Measurements from ENCODE around the gene MFGE8. TPM values are rescaled to one million over a fixed set of nuclear protein-coding genes. Genes with fewer than 3 reads are reported as not detected.

Gene MFGE8
- total and polyA plus RNA-seq, 4 experiments from 2014 or later: 5.1 to 102 (median 52.9) TPM

DNA sequence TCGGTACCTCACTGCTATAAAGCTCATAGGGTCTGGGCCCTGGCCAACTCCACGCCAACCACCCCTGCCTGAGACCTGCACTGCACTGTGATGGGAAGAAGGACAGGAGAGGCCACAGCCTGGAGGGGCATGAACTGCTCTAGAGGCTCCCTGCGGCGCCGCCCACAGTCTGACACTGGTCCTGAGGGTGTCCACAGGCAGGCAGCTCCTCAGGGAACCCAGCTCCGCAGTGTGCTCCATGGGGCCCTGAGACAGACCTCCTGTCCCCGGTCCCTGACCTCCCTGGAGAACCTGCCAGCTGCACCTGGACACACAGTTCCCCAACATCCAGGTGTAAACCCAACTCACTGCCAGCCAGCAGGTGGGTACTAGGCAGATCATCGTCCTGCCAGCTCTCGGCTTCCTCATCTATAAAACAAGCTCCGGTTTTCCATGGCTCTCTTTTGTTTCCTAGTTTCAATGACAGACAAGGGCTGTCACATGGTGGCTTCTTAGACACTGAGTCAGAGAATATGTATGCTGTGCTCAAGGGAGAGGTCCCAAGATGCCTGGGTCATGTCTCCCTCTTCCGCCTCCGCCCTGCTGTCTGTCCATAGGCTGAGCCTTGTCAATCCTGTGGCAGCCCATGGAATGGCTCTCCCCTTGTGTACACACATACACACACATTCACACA is 12.7 kb downstream of the MFGE8 start:
- Histone ChIP-seq H3K27me3 (ENCODE audit: insufficient read depth, low read length) (no peaks in the 10 kb centered on the region), H3K36me3 (ENCODE audit: insufficient read depth, low read length) (no peaks in the 10 kb centered on the region), H3K4me3 (ENCODE audit: low read length in 2 of 2) (no peak overlapping the region), H3K9me3 (ENCODE audit: control insufficient read depth in 1 of 2, low read length in 2 of 2) (no peaks in the 10 kb centered on the region), H3K27ac (ENCODE audit: low read depth, low read length) (no peak overlapping the region), H3K4me1 (ENCODE audit: insufficient read depth, low read length) (peaks cover 60% of the 10 kb centered on the region)
- ChIA-PET CTCF (ENCODE audit: partially characterized antibody) (interaction anchor here (0.8 to 1.6 kb wide), 3 partner anchors 11 to 262 kb away, joined by 3 to 4 read pairs (median 4); partner anchors contain the start of gene ISG20), POLR2A (ENCODE audit: partially characterized antibody) (no interaction called here)
- no peaks in the 10 kb centered on the region for H3K27me3 Mint-ChIP-seq
- no peaks in the 10 kb centered on the region for H3K9me3 Mint-ChIP-seq
- peaks cover 44 to 70% (median 56%) of the 10 kb centered on the region in 4 donors for H3K4me1 Mint-ChIP-seq
- H3K27ac Mint-ChIP-seq: peak overlapping the region in 6 of 7 donors; percentile 11 to 78 (median 56)
- no peak for DNase-seq
- H3K4me3 Mint-ChIP-seq: peak overlapping the region in 1 of 8 donors; percentile 8
- H3K36me3 Mint-ChIP-seq: peaks cover 3 to 10% of the 10 kb centered on the region in 2 donors
- intact Hi-C loops (cut with micrococcal nuclease): loop anchor here (5.0 kb wide), 2 partner anchors 433 to 437 kb away; partner anchors contain the start of genes MRPL46 and MRPS11

DNA sequence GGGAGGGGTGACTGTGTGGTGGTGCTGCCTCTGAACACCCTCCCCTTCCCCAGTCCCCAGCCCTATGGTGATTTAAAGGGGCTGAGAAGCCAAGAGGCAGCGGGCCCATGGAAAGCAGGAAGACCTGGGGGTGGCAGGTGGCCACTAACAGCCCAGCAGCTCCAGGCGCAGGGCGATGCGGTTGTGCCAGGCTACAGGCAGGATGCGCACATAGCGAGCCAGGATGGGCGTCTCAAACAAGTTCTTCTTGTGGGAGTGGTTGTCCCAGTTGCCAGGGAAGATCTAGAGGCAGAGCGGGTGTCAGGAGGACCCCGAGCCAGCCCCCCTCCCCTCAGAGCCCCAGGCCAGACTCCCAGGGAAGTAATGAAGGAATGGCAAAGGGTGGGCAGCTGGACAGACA is 13.9 kb downstream of the MFGE8 start:
- no peaks in the 10 kb centered on the region for H3K9me3 ChIP-seq (ENCODE audit: control insufficient read depth in 1 of 2, low read length in 2 of 2)
- H3K4me1 ChIP-seq (ENCODE audit: insufficient read depth, low read length): peaks cover 54% of the 10 kb centered on the region
- ChIA-PET CTCF (ENCODE audit: partially characterized antibody) (interaction anchor here (1.5 kb wide), 1 partner anchor 12 kb away, joined by 4 read pairs; no protein-coding TSS in a partner anchor), POLR2A (ENCODE audit: partially characterized antibody) (no interaction called here)
- no peak overlapping the region for H3K27ac ChIP-seq (ENCODE audit: low read depth, low read length)
- no peak overlapping the region for H3K4me3 ChIP-seq (ENCODE audit: low read length in 2 of 2)
- H3K36me3 Mint-ChIP-seq: peaks cover 3 to 8% of the 10 kb centered on the region in 2 donors
- intact Hi-C loops (cut with micrococcal nuclease): no loop called here
- H3K27me3 Mint-ChIP-seq: no peaks in the 10 kb centered on the region
- DNase-seq: no peak
- no peaks in the 10 kb centered on the region for H3K27me3 ChIP-seq (ENCODE audit: insufficient read depth, low read length)
- H3K4me1 Mint-ChIP-seq: peaks cover 34 to 63% (median 48%) of the 10 kb centered on the region in 4 donors
- H3K36me3 ChIP-seq (ENCODE audit: insufficient read depth, low read length): no peaks in the 10 kb centered on the region
- H3K9me3 Mint-ChIP-seq: no peaks in the 10 kb centered on the region
- peak overlapping the region in 3 of 7 donors; percentile 68 to 72 (median 72) for H3K27ac Mint-ChIP-seq
- H3K4me3 Mint-ChIP-seq: no peak overlapping the region

DNA sequence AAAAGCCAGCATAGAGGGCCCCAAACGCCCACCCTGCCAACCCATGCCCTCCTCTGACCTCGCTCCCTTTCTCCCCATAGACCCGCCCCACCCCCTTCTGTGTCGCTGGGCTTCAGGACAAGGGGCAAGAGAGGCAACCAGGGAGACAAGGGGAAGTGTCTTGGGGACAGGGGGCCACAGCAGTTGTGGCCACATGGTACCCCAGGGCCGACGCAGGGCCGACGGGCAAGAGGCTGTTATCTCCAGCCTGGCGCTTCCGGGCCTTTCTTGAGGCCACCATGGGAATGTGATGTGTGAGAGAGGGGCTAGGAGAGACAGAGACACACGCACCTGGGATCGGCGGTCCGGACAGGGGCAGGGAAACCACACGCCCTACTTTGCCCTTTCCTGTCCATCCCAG is 14.4 kb downstream of the MFGE8 start:
- Mint-ChIP-seq H3K27me3 (no peaks in the 10 kb centered on the region), H3K4me3 (no peak overlapping the region), H3K9me3 (no peaks in the 10 kb centered on the region), H3K36me3 (peaks cover 3 to 11% of the 10 kb centered on the region in 2 donors), H3K27ac (peak overlapping the region in 2 of 7 donors; percentile 23 to 68), H3K4me1 (peaks cover 34 to 63% (median 47%) of the 10 kb centered on the region in 4 donors)
- Histone ChIP-seq H3K4me3 (ENCODE audit: low read length in 2 of 2) (no peak overlapping the region), H3K27ac (ENCODE audit: low read depth, low read length) (no peak overlapping the region), H3K9me3 (ENCODE audit: control insufficient read depth in 1 of 2, low read length in 2 of 2) (no peaks in the 10 kb centered on the region), H3K27me3 (ENCODE audit: insufficient read depth, low read length) (no peaks in the 10 kb centered on the region), H3K4me1 (ENCODE audit: insufficient read depth, low read length) (peaks cover 54% of the 10 kb centered on the region), H3K36me3 (ENCODE audit: insufficient read depth, low read length) (no peaks in the 10 kb centered on the region)
- intact Hi-C loops (cut with micrococcal nuclease): no loop called here
- DNase-seq: no peak
- ChIA-PET CTCF (ENCODE audit: partially characterized antibody) (interaction anchor here (0.7 to 9.5 kb wide), 6 partner anchors 7 to 279 kb away, joined by 3 to 171 read pairs (median 4); partner anchors contain the start of gene ABHD2), POLR2A (ENCODE audit: partially characterized antibody) (interaction anchor here (1.9 kb wide), 1 partner anchor 275 kb away, joined by 5 read pairs; no protein-coding TSS in a partner anchor)

DNA sequence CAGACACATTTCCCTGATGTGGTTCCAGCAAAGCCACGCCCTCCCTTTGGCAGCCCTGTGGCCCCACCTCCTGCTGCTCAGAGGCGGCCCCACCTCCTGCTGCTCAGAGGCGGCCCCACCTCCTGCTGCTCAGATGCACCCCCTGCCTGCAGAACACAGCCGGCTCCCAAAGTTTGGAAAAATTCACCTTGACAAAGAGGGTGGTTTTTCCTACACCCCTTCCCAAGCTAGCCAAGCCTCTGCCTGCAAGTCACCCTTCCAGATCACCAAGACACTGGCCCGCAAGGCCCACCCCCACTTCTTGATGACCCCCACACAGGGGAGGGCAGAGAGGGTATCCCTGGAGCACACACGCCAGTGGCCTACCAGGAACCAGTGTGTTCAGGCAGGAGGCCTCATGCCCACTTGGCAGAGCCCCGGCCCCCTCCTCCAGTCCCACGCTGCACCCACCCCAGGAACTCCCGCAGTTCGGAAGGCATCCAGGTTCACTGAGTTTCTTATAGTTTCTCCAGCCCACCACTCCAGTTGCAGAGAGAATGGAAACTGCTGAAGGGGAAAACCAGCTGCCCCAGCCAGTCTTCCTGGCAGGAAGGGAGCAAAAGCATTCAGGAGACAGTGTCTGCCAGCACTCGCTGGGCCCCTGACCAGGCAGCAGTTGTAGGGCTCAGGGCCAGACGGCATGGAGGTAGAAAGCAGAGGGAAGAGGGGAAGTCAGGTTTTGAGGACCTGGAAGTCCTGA is 15.6 kb downstream of the MFGE8 start:
- H3K27ac ChIP-seq (ENCODE audit: low read depth, low read length): no peak overlapping the region
- Mint-ChIP-seq H3K9me3 (no peaks in the 10 kb centered on the region), H3K4me3 (peak overlapping the region; percentile 20 to 80 (median 58)), H3K27ac (peak overlapping the region; percentile 14 to 93 (median 67)), H3K4me1 (peaks cover 28 to 58% (median 45%) of the 10 kb centered on the region in 4 donors), H3K36me3 (peaks cover 6 to 13% of the 10 kb centered on the region in 2 donors), H3K27me3 (no peaks in the 10 kb centered on the region)
- H3K27me3 ChIP-seq (ENCODE audit: insufficient read depth, low read length): no peaks in the 10 kb centered on the region
- H3K36me3 ChIP-seq (ENCODE audit: insufficient read depth, low read length): no peaks in the 10 kb centered on the region
- ChIA-PET CTCF (ENCODE audit: partially characterized antibody) (interaction anchor here (0.6 to 9.5 kb wide), 14 partner anchors 8 to 347 kb away, joined by 3 to 171 read pairs (median 3); partner anchors contain the start of gene ABHD2), POLR2A (ENCODE audit: partially characterized antibody) (interaction anchor here (1.0 to 6.8 kb wide), 5 partner anchors 6 to 273 kb away, joined by 3 to 78 read pairs (median 4); partner anchors contain the start of gene ABHD2)
- peaks cover 43% of the 10 kb centered on the region for H3K4me1 ChIP-seq (ENCODE audit: insufficient read depth, low read length)
- no peaks in the 10 kb centered on the region for H3K9me3 ChIP-seq (ENCODE audit: control insufficient read depth in 1 of 2, low read length in 2 of 2)
- no peak overlapping the region for H3K4me3 ChIP-seq (ENCODE audit: low read length in 2 of 2)
- DNase-seq: peak; percentile 78 to 79 (median 78)
- intact Hi-C loops (cut with micrococcal nuclease): no loop called here

DNA sequence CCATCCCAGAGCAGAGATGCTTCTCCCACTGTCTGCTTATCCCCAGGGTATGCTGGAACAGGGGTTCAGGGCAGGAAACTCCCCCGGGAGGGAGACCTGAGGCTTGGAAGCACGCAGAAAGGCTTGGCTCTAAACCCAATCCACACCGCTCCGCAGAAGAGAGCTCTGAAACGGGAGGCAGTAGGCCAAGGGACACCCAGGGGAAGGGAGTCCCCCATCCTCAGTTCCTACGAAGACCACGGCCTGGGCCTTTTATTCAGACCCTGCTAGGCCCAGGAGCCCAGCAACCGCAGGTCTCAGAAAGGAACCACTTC is 16.1 kb downstream of the MFGE8 start:
- peaks cover 38% of the 10 kb centered on the region for H3K4me1 ChIP-seq (ENCODE audit: insufficient read depth, low read length)
- no peaks in the 10 kb centered on the region for H3K36me3 ChIP-seq (ENCODE audit: insufficient read depth, low read length)
- peak overlapping the region in 7 of 8 donors; percentile 30 to 80 (median 59) for H3K4me3 Mint-ChIP-seq
- H3K9me3 Mint-ChIP-seq: no peaks in the 10 kb centered on the region
- intact Hi-C loops (cut with micrococcal nuclease): no loop called here
- no peaks in the 10 kb centered on the region for H3K27me3 ChIP-seq (ENCODE audit: insufficient read depth, low read length)
- H3K27ac ChIP-seq (ENCODE audit: low read depth, low read length): no peak overlapping the region
- peak overlapping the region; percentile 14 to 93 (median 67) for H3K27ac Mint-ChIP-seq
- H3K4me1 Mint-ChIP-seq: peaks cover 28 to 55% (median 42%) of the 10 kb centered on the region in 4 donors
- H3K36me3 Mint-ChIP-seq: peaks cover 6 to 13% of the 10 kb centered on the region in 2 donors
- no peaks in the 10 kb centered on the region for H3K27me3 Mint-ChIP-seq
- ChIA-PET CTCF (ENCODE audit: partially characterized antibody) (interaction anchor here (0.6 to 9.5 kb wide), 12 partner anchors 9 to 348 kb away, joined by 3 to 171 read pairs (median 3); partner anchors contain the start of gene ABHD2), POLR2A (ENCODE audit: partially characterized antibody) (interaction anchor here (1.0 to 6.8 kb wide), 5 partner anchors 7 to 273 kb away, joined by 3 to 78 read pairs (median 4); partner anchors contain the start of gene ABHD2)
- H3K9me3 ChIP-seq (ENCODE audit: control insufficient read depth in 1 of 2, low read length in 2 of 2): no peaks in the 10 kb centered on the region
- no peak overlapping the region for H3K4me3 ChIP-seq (ENCODE audit: low read length in 2 of 2)
- no peak for DNase-seq

DNA sequence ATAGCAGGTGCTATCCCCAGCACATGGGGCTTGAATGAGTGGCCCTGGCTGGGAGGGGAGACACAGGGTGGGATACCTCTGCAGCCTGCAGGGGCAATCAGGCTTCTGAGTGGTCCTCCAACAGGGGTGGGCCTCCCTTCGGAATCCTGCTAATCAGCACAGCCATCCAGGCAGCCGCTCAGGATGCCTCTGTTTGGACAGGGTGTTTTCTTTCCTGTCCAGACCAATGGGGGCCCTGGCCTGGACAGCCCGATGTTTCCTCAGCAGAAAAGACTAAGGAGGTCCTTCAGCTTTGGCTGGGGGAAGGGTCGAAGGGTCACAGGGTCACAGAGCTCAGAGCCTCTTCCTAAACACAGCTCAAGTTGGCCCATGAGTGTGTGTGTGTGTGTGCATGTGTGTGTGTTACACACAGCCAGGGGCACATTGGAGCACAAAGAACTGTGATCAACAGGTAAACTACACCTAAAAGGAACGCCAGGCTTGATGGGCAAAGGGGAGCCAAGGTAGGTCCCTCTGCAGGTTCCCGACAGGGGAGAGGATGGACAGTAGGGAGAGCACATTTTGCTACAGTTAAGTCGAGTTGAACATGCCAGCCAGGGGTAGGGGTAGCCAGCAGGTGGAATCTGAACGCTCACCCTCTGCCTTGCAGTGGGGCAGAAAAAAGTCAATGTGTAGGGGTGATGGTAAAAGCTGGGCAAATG is 16.7 kb downstream of the MFGE8 start:
- Histone ChIP-seq H3K36me3 (ENCODE audit: insufficient read depth, low read length) (no peaks in the 10 kb centered on the region), H3K27me3 (ENCODE audit: insufficient read depth, low read length) (no peaks in the 10 kb centered on the region), H3K9me3 (ENCODE audit: control insufficient read depth in 1 of 2, low read length in 2 of 2) (no peaks in the 10 kb centered on the region), H3K4me3 (ENCODE audit: low read length in 2 of 2) (no peak overlapping the region), H3K27ac (ENCODE audit: low read depth, low read length) (no peak overlapping the region), H3K4me1 (ENCODE audit: insufficient read depth, low read length) (peaks cover 37% of the 10 kb centered on the region)
- ChIA-PET CTCF (ENCODE audit: partially characterized antibody) (interaction anchor here (0.7 to 9.5 kb wide), 11 partner anchors 9 to 316 kb away, joined by 3 to 171 read pairs (median 5); partner anchors contain the start of gene ABHD2), POLR2A (ENCODE audit: partially characterized antibody) (interaction anchor here (1.0 to 6.8 kb wide), 6 partner anchors 8 to 272 kb away, joined by 3 to 78 read pairs (median 4); partner anchors contain the start of gene ABHD2)
- H3K4me3 Mint-ChIP-seq: peak overlapping the region in 7 of 8 donors; percentile 30 to 80 (median 59)
- H3K27me3 Mint-ChIP-seq: no peaks in the 10 kb centered on the region
- H3K36me3 Mint-ChIP-seq: peaks cover 3 to 10% of the 10 kb centered on the region in 2 donors
- H3K9me3 Mint-ChIP-seq: no peaks in the 10 kb centered on the region
- DNase-seq: peak in 1 of 5 donors; percentile 13
- peak overlapping the region; percentile 14 to 93 (median 89) for H3K27ac Mint-ChIP-seq
- peaks cover 26 to 52% (median 37%) of the 10 kb centered on the region in 4 donors for H3K4me1 Mint-ChIP-seq
- intact Hi-C loops (cut with micrococcal nuclease): no loop called here
